ENCODE data around the gene SETBP1. TPM values are rescaled to one million over a fixed set of nuclear protein-coding genes. Genes with fewer than 3 reads are reported as not detected.
A peak's percentile ranks its signal among the peaks of the same experiment; 100 is the strongest.

The SETBP1 gene
- total and polyA plus RNA-seq, 9 of the 15 experiments (the other 6 are each of a cell fraction or from before 2014, with no cell fraction given), result under 0.01 to 0.13 (median 0.04) TPM

GRCh38 chr18:45059695-45060094 is 379.0 kb downstream of the SETBP1 start (continued):
- TF ChIP-seq CHD7 (IDR thresholded peaks at IDR 0.05; ENCODE audit: low read depth, low read length), result no peak
- no peak for TF ChIP-seq PHF21A (IDR thresholded peaks at IDR 0.05; ENCODE audit: borderline replicate concordance, low read depth)
- peak; percentile 76 to 79 for TF ChIP-seq KDM1A (IDR thresholded peaks at IDR 0.05)
- TF ChIP-seq HDGF (IDR thresholded peaks at IDR 0.05), result no peak
- TF ChIP-seq EGR1 (conservative IDR thresholded peaks at IDR 0.05), result no peak
- no peak for TF ChIP-seq CBX2 (IDR thresholded peaks at IDR 0.05; ENCODE audit: insufficient read depth, low read length, poor library complexity, severe bottlenecking)
- TF ChIP-seq ZNF134 (CRISPR knock-in tag; conservative IDR thresholded peaks at IDR 0.05), result no peak
- TF ChIP-seq CREB1 (IDR thresholded peaks at IDR 0.05), result no peak
- no peak for TF ChIP-seq CREB1 (CRISPR knock-in tag; IDR thresholded peaks at IDR 0.05)
- TF ChIP-seq RCOR1 (IDR thresholded peaks at IDR 0.05; ENCODE audit: borderline replicate concordance in 1 of 2, low read depth in 2 of 2, low read length in 2 of 2), result peak; percentile 34 to 74; a peak in 2 of 4 replicates
- TF ChIP-seq, protein P1, sequence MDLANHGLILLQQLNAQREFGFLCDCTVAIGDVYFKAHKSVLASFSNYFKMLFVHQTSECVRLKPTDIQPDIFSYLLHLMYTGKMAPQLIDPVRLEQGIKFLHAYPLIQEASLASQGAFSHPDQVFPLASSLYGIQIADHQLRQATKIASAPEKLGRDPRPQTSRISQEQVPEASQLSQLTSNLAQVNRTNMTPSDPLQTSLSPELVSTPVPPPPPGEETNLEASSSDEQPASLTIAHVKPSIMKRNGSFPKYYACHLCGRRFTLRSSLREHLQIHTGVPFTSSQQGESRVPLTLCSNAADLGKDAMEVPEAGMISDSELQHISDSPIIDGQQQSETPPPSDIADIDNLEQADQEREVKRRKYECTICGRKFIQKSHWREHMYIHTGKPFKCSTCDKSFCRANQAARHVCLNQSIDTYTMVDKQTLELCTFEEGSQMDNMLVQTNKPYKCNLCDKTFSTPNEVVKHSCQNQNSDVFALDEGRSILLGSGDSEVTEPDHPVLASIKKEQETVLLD (IDR thresholded peaks at IDR 0.05), result no peak
- no peak for TF ChIP-seq KAT7 (CRISPR knock-in tag; IDR thresholded peaks at IDR 0.05; ENCODE audit: borderline replicate concordance)
- no peak for TF ChIP-seq ZKSCAN8 (CRISPR knock-in tag; IDR thresholded peaks at IDR 0.05)
- no peak for TF ChIP-seq BCOR (IDR thresholded peaks at IDR 0.05)
- no peak for TF ChIP-seq ZNF764 (CRISPR knock-in tag; IDR thresholded peaks at IDR 0.05; ENCODE audit: low read depth)
- 0 out of 2 replicates have a peak, but pooled peaks have one; percentile 39 for TF ChIP-seq HDAC2 (IDR thresholded peaks at IDR 0.05)
